GM23338 (cell line): Measurements from ENCODE around the gene IQCE. TPM values are rescaled to one million over a fixed set of nuclear protein-coding genes. Genes with fewer than 3 reads are reported as not detected.

Experiments used
- ATAC-seq: fragments of 200-7000 bp; cut with Tn5 transposase; 3 replicates; pipeline ENCODE4 v1.9.1; 2020
- DNase-seq: peaks from one replicate; pipeline ENCODE4 v3.0.0-alpha.2; 2015; ENCODE audit warnings: low spot score
- H2AFZ ChIP-seq: fragments of 200-600 bp; sonication (generic); 2 replicates; pipeline ENCODE4 v1.8.0; 2016; ENCODE audit warnings: antibody characterized with exemption, mild to moderate bottlenecking, moderate library complexity
- H3F3A ChIP-seq: fragments of 200-600 bp; sonication (generic); replicated peaks from 2 replicates; pipeline ENCODE4 v1.8.0; 2017; ENCODE audit warnings: antibody characterized with exemption, mixed run types, low read depth
- H3K27ac ChIP-seq: fragments of 200-600 bp; sonication (generic); 2 replicates; pipeline ENCODE4 v1.6.1; 2016; ENCODE audit warnings: low read depth
- H3K27me3 ChIP-seq: fragments of 200-600 bp; sonication (generic); 2 replicates; pipeline ENCODE4 v1.8.0; 2016; ENCODE audit warnings: mild to moderate bottlenecking, mixed run types, moderate library complexity; ENCODE audit not compliant: insufficient read depth
- H3K36me3 ChIP-seq: fragments of 200-600 bp; sonication (generic); 2 replicates; pipeline ENCODE4 v1.8.0; 2016; ENCODE audit warnings: mild to moderate bottlenecking; ENCODE audit not compliant: insufficient read depth
- H3K4me1 ChIP-seq: fragments of 200-600 bp; sonication (generic); 2 replicates; pipeline ENCODE4 v1.8.0; 2016; ENCODE audit warnings: mild to moderate bottlenecking, moderate library complexity; ENCODE audit not compliant: insufficient read depth
- H3K4me2 ChIP-seq: fragments of 200-600 bp; sonication (generic); 2 replicates; pipeline ENCODE4 v1.7.1; 2017; ENCODE audit warnings: mixed run types
- H3K4me3 ChIP-seq: fragments of 200-600 bp; sonication (generic); 2 replicates; pipeline ENCODE4 v1.6.1; 2016; ENCODE audit warnings: mixed run types
- H3K79me2 ChIP-seq: fragments of 200-600 bp; sonication (generic); replicated peaks from 2 replicates; pipeline ENCODE4 v1.8.0; 2017; ENCODE audit warnings: mild to moderate bottlenecking; ENCODE audit not compliant: insufficient read depth
- H3K9me2 ChIP-seq: fragments of 200-600 bp; sonication (generic); 2 replicates; pipeline ENCODE4 v1.8.0; 2017; ENCODE audit not compliant: insufficient read depth
- H4K20me1 ChIP-seq: fragments of 200-600 bp; sonication (generic); replicated peaks from 2 replicates; pipeline ENCODE4 v1.8.0; 2017; ENCODE audit warnings: mild to moderate bottlenecking; ENCODE audit not compliant: insufficient read depth
- H3K27ac Mint-ChIP-seq: 2 replicates; pipeline ENCODE4 v1.8.0; 2020; ENCODE audit warnings: inconsistent platforms, mild to moderate bottlenecking, moderate library complexity, mixed read lengths
- H3K27me3 Mint-ChIP-seq: 3 replicates; pipeline ENCODE4 v1.8.0; 2022; ENCODE audit warnings: low read depth, mild to moderate bottlenecking, moderate library complexity, mixed read lengths, inconsistent platforms; ENCODE audit not compliant: insufficient read depth, poor library complexity
- H3K36me3 Mint-ChIP-seq: 3 replicates; pipeline ENCODE4 v1.8.0; 2021; ENCODE audit warnings: low read depth, mild to moderate bottlenecking, inconsistent platforms, moderate library complexity, mixed read lengths
- H3K4me1 Mint-ChIP-seq: 3 replicates; pipeline ENCODE4 v1.8.0; 2020; ENCODE audit warnings: mild to moderate bottlenecking, inconsistent platforms, mixed read lengths
- H3K4me3 Mint-ChIP-seq: 3 replicates; pipeline ENCODE4 v1.8.0; 2021; ENCODE audit warnings: moderate library complexity, mild to moderate bottlenecking, inconsistent platforms, mixed read lengths
- H3K9me3 Mint-ChIP-seq: 3 replicates; pipeline ENCODE4 v1.8.0; 2020; ENCODE audit warnings: moderate library complexity, mild to moderate bottlenecking, inconsistent platforms, mixed read lengths
- CREB1 ChIP-seq: fragments of 250-450 bp; sonication (Bioruptor Pico); IDR thresholded peaks from 2 replicates; pipeline ENCODE4 v1.5.0; 2020; ENCODE audit warnings: low read depth, mild to moderate bottlenecking, moderate library complexity
- ETS1 ChIP-seq: IDR thresholded peaks from 2 replicates; pipeline ENCODE4 v1.6.1; 2016; ENCODE audit warnings: antibody characterized with exemption
- EZH2 ChIP-seq: fragments of 200-600 bp; sonication (generic); IDR thresholded peaks from one replicate; pipeline ENCODE4 v1.8.0; 2017; ENCODE audit warnings: antibody characterized with exemption, mild to moderate bottlenecking, low read depth; ENCODE audit not compliant: unreplicated experiment
- NANOG ChIP-seq: IDR thresholded peaks from 2 replicates; pipeline ENCODE4 v1.6.1; 2016; ENCODE audit warnings: antibody characterized with exemption, borderline replicate concordance
- STAT1 ChIP-seq: IDR thresholded peaks from one replicate; pipeline ENCODE4 v1.6.1; 2016; ENCODE audit warnings: antibody characterized with exemption; ENCODE audit not compliant: unreplicated experiment
- ZNF114 ChIP-seq: fragments of 250-450 bp; sonication (Bioruptor Pico); IDR thresholded peaks from 2 replicates; pipeline ENCODE4 v1.5.0; 2020; ENCODE audit warnings: mild to moderate bottlenecking, moderate library complexity
- ZNF331 ChIP-seq: fragments of 250-450 bp; sonication (Bioruptor Pico); IDR thresholded peaks from 2 replicates; pipeline ENCODE4 v1.5.0; 2020; ENCODE audit warnings: low read depth, mild to moderate bottlenecking, moderate library complexity
- ZNF462 ChIP-seq: fragments of 250-450 bp; sonication (Bioruptor Pico); IDR thresholded peaks from 2 replicates; pipeline ENCODE4 v1.5.0; 2020; ENCODE audit warnings: mild to moderate bottlenecking, moderate library complexity
- polyA plus RNA-seq: library from polyadenylated mRNA; unstranded; fragments of >200 nt; fragmentation: Nextera tagmentation; extraction: Ambion mirVana; gene quantifications from 2 replicates; pipeline ENCODE4 v1.2.1, GENCODE V29; 2016
- total RNA-seq: library from RNA; depleted of rRNA; stranded (reverse); fragments of >200 nt; shearing (Covaris generic); gene quantifications from 2 replicates; pipeline ENCODE4 v1.2.3, GENCODE V29; 2014
- TF ChIP-seq, protein P1 (sequence below): IDR thresholded peaks from one replicate; pipeline ENCODE4 v1.6.1; 2018; ENCODE audit warnings: antibody characterized with exemption; ENCODE audit not compliant: unreplicated experiment

Gene IQCE
- total and polyA plus RNA-seq, 2 experiments from 2014 or later = 5.0 to 7.7 TPM

DNA sequence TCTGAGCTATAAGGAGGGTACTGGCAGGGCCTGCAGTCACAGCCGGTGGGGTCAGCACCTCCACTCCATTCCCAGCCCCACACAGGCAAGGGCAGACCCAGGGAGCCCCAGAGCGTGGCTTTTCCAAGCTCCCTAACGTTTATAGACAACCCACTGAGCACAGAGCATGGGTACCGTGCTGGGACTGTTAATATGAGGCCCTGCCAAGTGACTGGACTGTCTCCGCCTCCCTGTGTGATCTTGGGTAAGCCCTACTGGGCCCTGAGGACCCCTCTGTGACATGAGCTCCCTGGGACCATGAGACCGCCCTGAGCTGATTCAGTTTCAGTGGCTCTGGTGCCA, 85.4 kb downstream of the IQCE start (continued):
- no peak for TF ChIP-seq NANOG
- TF ChIP-seq STAT1 = no peak
- TF ChIP-seq ZNF114 (CRISPR knock-in tag) = no peak
- no peak for TF ChIP-seq CREB1
- no peak for TF ChIP-seq ETS1
- TF ChIP-seq, protein P1, sequence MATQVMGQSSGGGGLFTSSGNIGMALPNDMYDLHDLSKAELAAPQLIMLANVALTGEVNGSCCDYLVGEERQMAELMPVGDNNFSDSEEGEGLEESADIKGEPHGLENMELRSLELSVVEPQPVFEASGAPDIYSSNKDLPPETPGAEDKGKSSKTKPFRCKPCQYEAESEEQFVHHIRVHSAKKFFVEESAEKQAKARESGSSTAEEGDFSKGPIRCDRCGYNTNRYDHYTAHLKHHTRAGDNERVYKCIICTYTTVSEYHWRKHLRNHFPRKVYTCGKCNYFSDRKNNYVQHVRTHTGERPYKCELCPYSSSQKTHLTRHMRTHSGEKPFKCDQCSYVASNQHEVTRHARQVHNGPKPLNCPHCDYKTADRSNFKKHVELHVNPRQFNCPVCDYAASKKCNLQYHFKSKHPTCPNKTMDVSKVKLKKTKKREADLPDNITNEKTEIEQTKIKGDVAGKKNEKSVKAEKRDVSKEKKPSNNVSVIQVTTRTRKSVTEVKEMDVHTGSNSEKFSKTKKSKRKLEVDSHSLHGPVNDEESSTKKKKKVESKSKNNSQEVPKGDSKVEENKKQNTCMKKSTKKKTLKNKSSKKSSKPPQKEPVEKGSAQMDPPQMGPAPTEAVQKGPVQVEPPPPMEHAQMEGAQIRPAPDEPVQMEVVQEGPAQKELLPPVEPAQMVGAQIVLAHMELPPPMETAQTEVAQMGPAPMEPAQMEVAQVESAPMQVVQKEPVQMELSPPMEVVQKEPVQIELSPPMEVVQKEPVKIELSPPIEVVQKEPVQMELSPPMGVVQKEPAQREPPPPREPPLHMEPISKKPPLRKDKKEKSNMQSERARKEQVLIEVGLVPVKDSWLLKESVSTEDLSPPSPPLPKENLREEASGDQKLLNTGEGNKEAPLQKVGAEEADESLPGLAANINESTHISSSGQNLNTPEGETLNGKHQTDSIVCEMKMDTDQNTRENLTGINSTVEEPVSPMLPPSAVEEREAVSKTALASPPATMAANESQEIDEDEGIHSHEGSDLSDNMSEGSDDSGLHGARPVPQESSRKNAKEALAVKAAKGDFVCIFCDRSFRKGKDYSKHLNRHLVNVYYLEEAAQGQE = no peak
- no peak for TF ChIP-seq EZH2

DNA sequence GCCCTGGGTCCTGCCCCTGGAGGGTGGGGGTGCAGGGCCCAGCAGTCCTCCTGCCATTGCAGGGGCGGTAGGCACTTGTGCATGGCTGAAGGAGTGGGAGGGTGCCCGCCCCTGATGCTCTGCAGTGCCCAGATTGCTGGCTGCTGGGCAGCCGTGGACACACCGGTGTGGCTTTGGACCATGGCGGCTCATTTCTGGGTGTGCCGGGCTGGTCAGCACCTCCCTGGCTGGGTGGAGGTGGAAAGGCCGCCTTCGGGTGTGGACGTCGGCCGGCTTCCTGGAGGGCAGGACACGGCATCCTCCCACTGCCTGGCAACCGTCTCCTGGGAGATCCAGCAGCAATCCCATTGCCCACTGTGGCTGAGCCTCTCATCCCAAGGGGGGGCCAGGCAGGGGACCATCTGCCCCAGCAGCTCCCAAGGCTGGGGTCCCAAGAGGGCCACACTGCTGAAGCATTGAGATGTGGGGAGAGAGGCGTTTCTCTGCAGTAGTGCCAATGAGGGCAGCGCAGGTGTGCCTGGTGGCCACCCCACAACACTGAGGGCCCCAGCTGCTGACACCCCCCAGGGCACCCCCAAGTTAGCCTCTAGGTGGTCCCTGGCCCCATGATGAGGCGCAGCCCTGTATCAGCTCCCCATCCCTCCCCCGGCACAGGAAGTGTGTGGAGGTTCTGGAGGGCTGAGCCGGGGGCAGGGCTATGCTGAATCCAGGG, 85.9 kb downstream of the IQCE start:
- no peaks in the 10 kb centered on the region for H3K27me3 ChIP-seq
- Mint-ChIP-seq H3K36me3 (peaks cover 4% of the 10 kb centered on the region; the same call in 1 of the 3 replicates), H3K27ac (peak overlapping the region; percentile 95), H3K4me3 (peak overlapping the region; percentile 41; the same call in 1 of the 3 replicates), H3K9me3 (no peaks in the 10 kb centered on the region), H3K4me1 (peaks cover 28% of the 10 kb centered on the region), H3K27me3 (peaks cover 22% of the 10 kb centered on the region)
- peak overlapping the region; percentile 94 for H3K27ac ChIP-seq
- ATAC-seq (peak; percentile 0; the same call in 1 of the 3 replicates), DNase-seq (no peak)
- H3K4me3 ChIP-seq = peak overlapping the region; percentile 26; the same call in 1 of the 2 replicates
- peak overlapping the region; percentile 72 for H3K4me2 ChIP-seq
- H3K9me2 ChIP-seq = no peaks in the 10 kb centered on the region
- H3K79me2 ChIP-seq = peaks cover 34% of the 10 kb centered on the region
- no peaks in the 10 kb centered on the region; the same call in 1 of the 2 replicates for H3K36me3 ChIP-seq
- no peaks in the 10 kb centered on the region; the same call in 1 of the 2 replicates for H4K20me1 ChIP-seq
- H2AFZ ChIP-seq = no peak overlapping the region
- peaks cover 35% of the 10 kb centered on the region for H3K4me1 ChIP-seq
- 0 out of 2 replicates have a peak, but pooled peaks cover 4% of the 10 kb centered on the region for H3F3A ChIP-seq
- no peak for TF ChIP-seq EZH2
- no peak for TF ChIP-seq STAT1
- TF ChIP-seq ZNF331 = no peak
- TF ChIP-seq, protein P1 = no peak
- no peak for TF ChIP-seq ZNF462 (CRISPR knock-in tag)
- no peak for TF ChIP-seq CREB1
